GM12874 (cell line): ENCODE data around the gene TRIM49D2.
"Not testable (repeated sequence)": the region's sequence is repeated elsewhere in the genome, so short reads cannot be mapped to it uniquely, and the experiment has no call there.

ENCODE experiments used
- CTCF ChIP-seq: IDR thresholded peaks from 2 replicates; pipeline ENCODE4 v1.5.1; 2011; ENCODE audit warnings: low read depth, mild to moderate bottlenecking, control low read depth, low read length, moderate library complexity; ENCODE audit not compliant: insufficient read depth

The TRIM49D2 gene

GRCh38 chr11:89923764-89924163 lies at the start of gene TRIM49D2:
Gene TRIM49D2, plus strand, starts transcription at chr11:89924064. Its CDS starts 2,698 bp downstream, at chr11:89926762.
- not testable (repeated sequence) for TF ChIP-seq CTCF

- TF ChIP-seq CTCF: no peak
These were observed 1.6 kb upstream of the TRIM49D2 start, which contains the start of gene TRIM49D1 for GRCh38 chr11:89922195-89922660. Gene TRIM49D1, minus strand, starts transcription at chr11:89922245. Its CDS starts 4,535 bp downstream, at chr11:89917710.

- TF ChIP-seq CTCF: not testable (repeated sequence)
These were observed 41.9 kb downstream of the TRIM49D2 start, which contains the start of gene TRIM64 for GRCh38 chr11:89965737-89966136. Gene TRIM64, plus strand, starts transcription at chr11:89966037. Its CDS starts 2,467 bp downstream, at chr11:89968504.
